ENCODE results near the gene ARHGAP26. TPM values are rescaled to one million over a fixed set of nuclear protein-coding genes. Genes with fewer than 3 reads are reported as not detected.

The ARHGAP26 gene
- total RNA-seq, 1 donor from 2014 or later: 35.4 TPM

DNA sequence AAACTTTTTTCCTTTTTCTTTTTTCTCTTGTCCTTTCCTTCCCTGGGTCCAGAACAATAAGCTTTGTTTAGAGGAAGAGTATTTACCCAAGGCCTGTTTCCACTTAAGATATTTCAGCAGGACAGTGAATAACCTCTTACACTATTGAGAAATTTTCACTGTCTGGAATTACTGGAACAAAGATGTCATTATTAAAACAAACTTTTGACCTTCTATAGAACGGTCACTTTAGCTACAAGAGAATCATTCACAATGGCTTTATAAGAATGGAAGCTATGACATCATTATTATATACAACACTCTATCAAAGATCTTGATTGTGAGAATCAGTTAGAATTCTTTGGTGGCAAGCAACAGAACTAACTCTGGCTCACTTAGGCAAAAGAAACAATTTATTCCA lies 22.0 kb upstream of the ARHGAP26 start:
- intact Hi-C loops (cut with DNase I): no loop called here
- Histone ChIP-seq H3K9me3 (no peaks in the 10 kb centered on the region), H3K4me3 (no peak overlapping the region), H3K27ac (no peak overlapping the region), H3K4me1 (peaks cover 7% of the 10 kb centered on the region), H3K27me3 (no peaks in the 10 kb centered on the region), H3K36me3 (no peaks in the 10 kb centered on the region)
- no peak for ATAC-seq
- DNase-seq: no peak
- no peak for TF ChIP-seq CTCF (IDR thresholded peaks at IDR 0.05)

- DNase-seq (peak; percentile 70), ATAC-seq (peak; percentile 80)
- Histone ChIP-seq H3K4me1 (peaks cover 13% of the 10 kb centered on the region), H3K9me3 (no peaks in the 10 kb centered on the region), H3K27ac (no peak overlapping the region), H3K36me3 (no peaks in the 10 kb centered on the region), H3K27me3 (no peaks in the 10 kb centered on the region), H3K4me3 (no peak overlapping the region)
- peak; percentile 61 for TF ChIP-seq CTCF (IDR thresholded peaks at IDR 0.05)
- intact Hi-C loops (cut with DNase I): no loop called here
These were observed 21.5 kb upstream of the ARHGAP26 start for GRCh38 chr5:142748568-142749249.

GRCh38 chr5:142749321-142749720 lies 20.9 kb upstream of the ARHGAP26 start:
- no peaks in the 10 kb centered on the region for H3K36me3 ChIP-seq
- ATAC-seq (peak; percentile 51), DNase-seq (no peak)
- no peak overlapping the region for H3K27ac ChIP-seq
- TF ChIP-seq CTCF (IDR thresholded peaks at IDR 0.05): no peak
- intact Hi-C loops (cut with DNase I): no loop called here
- no peaks in the 10 kb centered on the region for H3K9me3 ChIP-seq
- H3K4me3 ChIP-seq: no peak overlapping the region
- H3K27me3 ChIP-seq: no peaks in the 10 kb centered on the region
- H3K4me1 ChIP-seq: peaks cover 15% of the 10 kb centered on the region

- TF ChIP-seq CTCF (IDR thresholded peaks at IDR 0.05): no peak
- Histone ChIP-seq H3K27ac (peak overlapping the region; percentile 45), H3K36me3 (no peaks in the 10 kb centered on the region), H3K27me3 (no peaks in the 10 kb centered on the region), H3K4me1 (peaks cover 15% of the 10 kb centered on the region), H3K4me3 (no peak overlapping the region), H3K9me3 (no peaks in the 10 kb centered on the region)
- DNase-seq (peak; percentile 71), ATAC-seq (peak; percentile 71)
- intact Hi-C loops (cut with DNase I): no loop called here
These were observed 17.0 kb upstream of the ARHGAP26 start for GRCh38 chr5:142753116-142753631.

GRCh38 chr5:142754031-142754430 lies 16.1 kb upstream of the ARHGAP26 start:
- Histone ChIP-seq H3K27ac (peak overlapping the region; percentile 45), H3K4me1 (peaks cover 15% of the 10 kb centered on the region), H3K36me3 (no peaks in the 10 kb centered on the region), H3K9me3 (no peaks in the 10 kb centered on the region), H3K4me3 (no peak overlapping the region), H3K27me3 (no peaks in the 10 kb centered on the region)
- intact Hi-C loops (cut with DNase I): no loop called here
- no peak for TF ChIP-seq CTCF (IDR thresholded peaks at IDR 0.05)
- DNase-seq (no peak), ATAC-seq (no peak)
